GM18520 (cell line): ENCODE measurements around the gene ALDH2.
"Not testable (repeated sequence)": the region's sequence is repeated elsewhere in the genome, so short reads cannot be mapped to it uniquely, and the experiment has no call there.

Source experiments
- ATAC-seq: cut with Tn5 transposase; IDR thresholded peaks from one replicate; pipeline ENCODE4 v1.9.1; 2021; ENCODE audit not compliant: unreplicated experiment

ALDH2 gene

DNA sequence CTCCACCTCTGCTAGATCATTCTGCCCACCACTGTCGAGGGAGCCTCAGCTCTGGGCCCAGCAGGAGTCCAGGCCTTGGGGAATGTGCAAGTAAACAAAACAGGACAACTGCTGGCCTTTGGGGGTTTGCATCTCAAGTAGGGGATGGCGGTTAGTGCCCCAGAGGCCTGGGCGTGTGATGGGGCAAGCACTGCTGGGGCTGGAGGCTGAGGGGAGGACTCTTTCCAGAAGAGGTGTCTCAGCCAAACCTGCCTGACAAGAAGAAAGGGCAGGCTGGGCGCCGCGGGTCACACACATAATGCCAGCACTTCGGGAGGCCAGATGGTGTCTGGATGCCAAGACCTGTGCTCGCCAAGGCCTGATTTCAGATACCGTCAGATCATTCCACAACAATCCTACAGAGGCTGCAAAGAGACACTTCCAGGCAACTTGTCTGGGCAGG is 8.6 kb upstream of the ALDH2 start:
- no peak for ATAC-seq

DNA sequence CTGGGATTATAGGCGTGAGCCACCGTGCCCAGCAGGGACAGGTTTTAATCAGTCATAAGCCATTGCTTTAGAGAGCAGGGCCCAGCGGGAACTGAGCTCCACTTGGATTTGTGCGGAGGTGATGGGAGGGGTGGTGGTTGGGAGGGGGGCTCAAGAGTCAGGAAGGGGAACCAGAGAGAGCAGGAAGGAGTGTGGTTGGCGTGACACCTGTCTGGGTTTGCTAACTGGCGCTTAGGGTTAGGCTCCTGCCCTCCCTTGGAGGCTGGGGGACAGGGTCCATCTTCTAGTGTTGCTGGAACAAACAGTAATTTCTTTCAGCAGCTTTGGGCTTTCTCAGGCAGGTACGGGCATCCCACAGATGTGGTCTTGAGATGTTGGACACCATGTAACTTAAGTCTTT is 7.5 kb upstream of the ALDH2 start:
- ATAC-seq = no peak

DNA sequence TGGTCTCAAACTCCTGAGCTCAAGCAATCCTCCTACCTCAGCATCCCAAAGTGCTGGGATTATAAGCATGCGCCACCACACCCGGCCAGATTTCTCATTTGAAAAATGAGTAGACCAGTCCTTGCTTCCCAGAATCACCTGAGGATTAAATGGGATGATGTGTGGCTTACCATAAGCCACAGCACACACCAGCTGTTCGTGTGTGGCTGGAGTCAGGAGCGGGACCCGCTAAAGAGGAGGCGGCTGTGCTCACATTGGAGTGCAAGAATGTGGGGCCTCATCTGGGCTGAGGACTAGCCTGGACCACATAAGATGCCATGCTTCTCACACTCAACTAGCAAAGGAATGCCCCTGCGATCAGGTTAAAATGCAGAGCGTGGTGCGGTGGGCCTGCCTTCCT is 6.7 kb upstream of the ALDH2 start:
- ATAC-seq = no peak

DNA sequence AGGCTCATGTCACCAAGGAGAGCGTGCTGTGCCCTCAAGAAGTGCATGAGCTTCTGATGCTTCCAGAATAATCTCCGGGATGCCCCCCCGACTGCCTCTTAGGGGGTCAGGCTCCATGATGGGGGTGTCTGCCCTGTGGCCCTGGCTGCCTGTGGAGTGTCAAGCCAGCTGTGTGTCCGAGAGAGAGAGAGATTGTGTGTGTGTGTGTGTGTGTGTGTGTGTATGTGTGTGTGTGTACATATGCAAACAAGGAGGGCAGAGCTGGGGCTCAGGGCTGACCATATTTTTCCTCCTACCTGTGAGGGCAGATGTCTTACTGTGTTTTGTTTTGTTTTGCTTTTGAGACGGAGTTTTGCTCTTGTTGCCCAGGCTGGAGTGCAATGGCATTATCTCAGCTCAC is 5.6 kb upstream of the ALDH2 start:
- ATAC-seq = no peak

DNA sequence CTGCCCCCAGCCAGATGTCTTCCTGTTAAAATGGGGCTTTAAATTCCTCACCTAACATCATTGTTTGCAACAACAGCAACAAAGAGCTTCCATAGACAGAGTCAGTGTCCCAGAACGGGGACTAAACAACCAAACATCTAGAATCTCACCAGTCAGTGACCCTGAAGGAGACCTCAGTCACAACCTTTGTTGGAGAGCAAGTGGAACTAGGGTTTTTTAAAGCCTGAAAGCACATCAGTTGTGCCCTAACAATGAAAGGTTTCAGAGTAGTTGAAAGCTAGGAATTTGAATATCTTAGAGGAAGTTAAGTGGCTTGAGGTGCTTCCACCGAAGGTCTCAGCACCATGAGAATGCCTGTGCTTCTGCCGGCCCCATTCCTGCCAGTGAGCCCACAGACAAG is 5.0 kb upstream of the ALDH2 start:
- ATAC-seq = no peak

DNA sequence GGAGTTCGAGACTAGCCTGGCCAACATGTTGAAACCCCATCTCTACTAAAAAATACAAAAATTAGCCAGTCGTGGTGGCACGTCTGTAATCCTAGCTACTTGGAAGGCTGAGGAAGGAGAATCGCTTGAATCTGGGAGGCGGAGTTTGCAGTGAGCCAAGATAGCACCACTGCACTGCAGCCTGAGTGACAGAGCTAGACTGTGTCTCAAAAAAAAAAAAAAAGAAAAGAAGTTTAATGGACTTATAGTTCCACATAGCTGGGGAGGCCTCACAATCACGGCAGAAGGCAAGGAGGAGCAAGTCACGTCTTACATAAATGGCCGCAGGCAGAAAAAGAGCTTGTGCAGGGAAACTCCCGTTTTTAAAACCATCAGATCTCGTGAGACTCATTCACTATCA is 3.2 kb upstream of the ALDH2 start:
- not testable (repeated sequence) for ATAC-seq

DNA sequence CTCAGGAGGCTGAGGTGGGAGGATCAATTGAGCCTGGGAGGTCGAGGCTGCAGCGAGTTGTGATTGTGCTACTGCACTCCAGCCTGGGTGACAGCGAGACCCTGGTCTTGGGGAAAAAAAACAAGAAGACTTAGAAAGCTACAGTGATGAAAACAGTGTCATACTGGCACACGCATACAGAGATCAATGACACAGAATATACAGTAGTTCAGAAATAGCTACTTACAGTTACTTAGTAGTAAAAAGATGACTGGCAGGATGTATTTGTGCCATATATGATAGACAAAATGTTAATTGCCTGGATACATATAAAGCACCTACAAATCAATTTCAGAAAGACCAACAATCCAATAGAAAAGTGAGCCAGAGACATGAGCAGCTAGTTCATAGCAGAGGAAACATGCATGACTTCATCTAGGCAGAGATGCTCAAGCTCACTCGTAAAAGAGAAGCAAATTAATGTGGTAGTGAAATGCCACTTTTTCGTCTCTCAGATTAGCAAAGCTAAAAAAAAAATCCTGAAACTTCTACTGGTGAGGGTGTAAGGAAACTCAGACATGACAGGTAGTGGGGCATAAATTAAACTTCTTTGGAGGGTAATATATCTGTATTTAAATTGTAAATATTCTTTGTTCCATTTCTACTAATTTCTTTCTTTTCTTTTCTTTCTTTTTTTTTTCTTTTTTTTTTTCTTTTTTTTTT is 2.5 kb upstream of the ALDH2 start:
- ATAC-seq = no peak

DNA sequence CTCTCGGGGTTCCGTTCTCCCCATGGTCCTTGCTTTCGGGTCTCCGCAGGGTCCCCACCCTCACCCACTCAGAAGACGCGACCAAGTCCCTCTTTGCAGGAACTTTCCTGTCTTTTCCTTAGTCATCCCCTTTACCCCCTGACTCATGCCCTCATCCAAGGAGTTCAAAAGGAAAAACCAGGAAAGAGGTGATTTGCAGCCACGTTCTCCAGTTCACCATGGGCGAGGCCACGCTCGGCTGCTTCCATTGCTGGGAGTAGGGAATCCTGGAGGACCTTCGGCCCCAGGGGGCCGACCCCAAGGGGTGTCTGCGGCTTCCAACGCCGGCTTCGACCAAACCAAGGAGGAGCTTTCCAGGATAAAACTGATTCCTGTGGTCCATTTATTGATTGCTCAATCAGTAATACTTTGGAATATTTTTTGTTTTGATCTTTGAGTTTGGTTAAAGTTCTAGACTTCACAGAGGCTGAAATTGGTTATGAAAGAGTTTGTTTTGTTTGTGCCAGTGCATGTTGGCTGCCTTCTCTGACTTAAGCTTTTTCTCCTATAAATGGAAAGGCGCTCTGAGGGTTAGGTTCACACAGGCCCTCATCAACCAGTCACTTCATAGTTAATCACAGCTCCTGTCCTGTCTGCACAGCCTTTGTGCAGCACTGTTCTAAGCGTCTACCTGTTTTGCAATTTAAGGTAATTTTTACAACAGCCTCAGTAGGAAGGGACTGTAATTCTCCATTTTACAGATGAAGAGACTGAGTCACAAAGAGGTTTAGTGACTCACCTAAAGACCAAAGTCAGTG is 827 bp downstream of the ALDH2 start:
- no peak for ATAC-seq

DNA sequence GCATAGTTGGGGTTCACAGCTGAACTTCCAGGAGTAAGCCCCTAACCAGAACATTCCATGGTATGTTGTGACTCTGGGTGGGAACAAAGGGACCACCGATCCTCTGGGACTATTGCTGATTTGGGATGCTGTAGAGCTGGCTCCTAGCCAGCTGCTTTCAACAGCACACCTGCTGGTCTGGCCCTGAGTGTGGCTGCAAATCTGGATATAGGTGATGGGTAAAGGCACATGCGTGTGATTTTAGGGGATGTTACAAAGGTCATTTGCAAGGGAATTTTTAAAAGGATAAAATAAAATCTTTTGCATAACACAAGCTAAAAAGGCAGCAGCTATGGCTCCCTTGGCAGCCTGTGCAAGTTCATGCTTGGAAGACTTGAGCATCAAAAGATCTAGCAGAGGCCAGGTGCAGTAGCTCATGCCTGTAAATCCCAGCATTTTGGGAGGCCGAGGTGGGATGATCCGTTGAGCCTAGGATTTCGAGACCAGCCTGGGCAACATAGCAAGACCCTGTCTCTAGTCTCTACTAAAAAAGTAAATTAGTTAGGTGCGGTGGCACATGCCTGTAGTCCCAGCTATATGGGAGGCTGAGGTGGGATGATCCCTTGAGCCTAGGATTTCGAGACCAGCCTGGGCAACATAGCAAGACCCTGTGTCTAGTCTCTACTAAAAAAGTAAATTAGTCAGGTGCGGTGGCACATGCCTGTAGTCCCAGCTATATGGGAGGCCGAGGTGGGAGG is 1.6 kb downstream of the ALDH2 start:
- ATAC-seq = no peak

DNA sequence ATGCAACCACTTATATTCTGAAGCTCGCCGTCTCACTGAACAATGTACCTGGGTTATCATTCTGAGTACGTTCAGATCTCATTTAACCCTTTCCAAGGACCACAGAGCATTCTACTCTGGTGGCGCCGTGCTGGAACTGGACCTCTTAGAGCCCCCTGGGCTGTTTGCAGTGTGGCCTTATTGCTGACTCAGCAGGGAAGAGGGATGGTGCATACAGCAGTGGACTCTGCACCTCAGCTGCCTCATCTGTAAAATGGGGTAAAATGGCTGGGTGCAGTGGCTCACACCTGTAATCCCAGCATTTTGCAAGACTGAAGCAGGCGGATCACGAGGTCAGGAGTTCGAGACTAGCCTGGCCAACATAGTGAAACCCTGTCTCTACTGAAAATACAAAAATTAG is 2.9 kb downstream of the ALDH2 start:
- ATAC-seq = no peak

DNA sequence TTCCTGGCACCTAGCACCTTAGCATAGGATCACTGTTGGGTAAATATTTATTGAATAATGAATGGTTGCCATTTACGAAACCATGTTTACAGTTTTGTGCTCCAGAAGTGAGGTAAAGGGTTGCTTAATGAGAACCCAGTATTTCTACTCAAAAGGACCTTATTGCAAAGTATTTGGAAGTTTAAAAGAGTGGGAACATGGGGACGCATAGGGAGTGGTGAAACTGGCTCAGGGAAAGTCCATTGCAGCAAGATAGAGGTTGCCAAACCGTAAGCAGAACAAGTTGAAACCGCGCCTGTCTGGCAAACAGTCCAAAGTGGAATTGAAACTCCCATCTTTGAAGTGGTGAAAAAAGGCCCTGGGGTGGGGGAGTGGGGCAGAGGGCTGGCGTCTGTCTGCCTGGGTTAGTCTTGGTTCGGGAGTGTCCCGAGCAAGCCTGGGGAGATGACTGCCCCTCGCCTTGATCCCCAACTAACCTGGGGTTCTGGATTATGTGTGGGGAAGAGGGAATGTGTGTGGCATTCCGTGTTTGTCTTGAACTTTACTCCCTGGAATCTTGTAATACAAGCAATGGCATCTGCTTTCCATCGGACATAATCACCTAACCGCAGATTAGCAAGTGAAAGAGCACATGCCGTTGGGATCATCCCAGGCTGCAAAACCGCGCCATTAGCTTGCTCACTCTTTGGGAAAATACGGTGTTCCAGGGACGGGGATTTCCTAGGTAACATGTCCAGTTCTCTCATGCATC is 7.2 kb downstream of the ALDH2 start:
- no peak for ATAC-seq

DNA sequence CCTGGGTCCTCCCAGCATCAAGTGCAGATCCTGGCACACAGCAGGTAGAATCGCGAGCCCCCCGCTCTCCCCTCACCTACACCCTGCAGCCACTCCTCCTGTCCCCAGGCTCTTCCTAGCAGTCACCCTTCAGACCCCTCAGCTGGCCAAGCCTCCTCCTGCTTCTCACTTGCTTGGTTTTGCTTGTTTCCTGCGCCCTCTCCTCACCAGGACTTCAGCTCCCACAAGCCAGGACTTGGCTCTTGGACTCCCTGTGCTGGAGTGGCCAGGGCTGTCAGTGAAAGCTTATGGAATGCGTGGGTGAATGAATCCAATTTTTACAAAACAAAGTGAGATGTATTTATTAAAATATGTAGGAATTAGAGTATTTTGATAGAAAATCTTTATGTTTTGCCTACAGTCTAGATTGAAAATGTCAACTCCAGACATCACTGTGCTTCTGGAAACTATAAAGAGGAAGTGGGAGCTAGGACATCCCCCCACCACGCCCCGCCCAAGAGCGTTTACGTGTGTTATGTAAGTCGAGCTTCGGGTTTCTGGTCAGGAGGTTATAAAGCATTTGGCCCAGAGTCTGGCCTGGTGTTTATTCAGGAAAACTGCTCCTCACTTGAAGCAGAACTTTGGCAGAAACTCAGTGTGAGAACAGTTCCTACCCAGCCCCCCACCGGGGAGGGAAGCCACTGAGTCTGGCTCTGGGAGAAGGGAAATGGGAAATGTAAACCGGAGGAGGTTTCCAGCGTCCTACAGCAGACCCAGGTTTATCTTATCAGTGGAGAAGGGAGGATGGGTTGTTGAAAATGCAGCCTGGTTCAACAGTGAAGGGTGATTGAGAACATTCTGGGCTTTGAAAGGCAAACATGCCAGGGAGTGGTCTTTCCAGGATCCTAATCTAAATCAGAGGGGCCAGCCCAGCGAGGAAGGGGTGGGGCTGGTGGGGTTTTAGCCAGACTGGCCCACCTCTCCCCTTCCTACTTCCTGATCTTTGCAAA is 8.8 kb downstream of the ALDH2 start:
- peak; percentile 53 for ATAC-seq

DNA sequence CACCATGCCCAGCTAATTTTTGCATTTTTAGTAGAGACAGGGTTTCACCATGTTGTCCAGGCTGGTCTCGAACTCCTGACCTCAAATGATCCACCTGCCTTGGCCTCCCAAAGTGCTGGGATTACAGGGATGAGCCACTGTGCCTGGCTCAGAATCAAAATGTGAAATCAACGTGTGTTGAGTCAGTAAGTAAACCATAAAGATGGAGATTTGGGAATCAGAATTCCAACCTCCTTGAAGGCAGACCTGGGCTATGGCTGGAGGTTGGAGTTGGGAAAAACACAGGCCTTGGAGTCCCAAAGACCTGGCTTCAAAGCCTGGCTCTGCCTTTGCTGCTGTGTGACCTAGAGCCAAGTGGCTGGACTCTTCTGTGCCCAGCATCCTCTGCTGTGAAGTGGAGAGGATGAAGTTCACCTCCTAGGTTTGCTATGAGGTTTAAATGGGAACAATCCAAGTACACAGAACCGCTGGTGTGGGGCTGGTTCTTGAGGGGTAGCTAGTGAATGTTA is 10.2 kb downstream of the ALDH2 start:
- ATAC-seq = no peak

DNA sequence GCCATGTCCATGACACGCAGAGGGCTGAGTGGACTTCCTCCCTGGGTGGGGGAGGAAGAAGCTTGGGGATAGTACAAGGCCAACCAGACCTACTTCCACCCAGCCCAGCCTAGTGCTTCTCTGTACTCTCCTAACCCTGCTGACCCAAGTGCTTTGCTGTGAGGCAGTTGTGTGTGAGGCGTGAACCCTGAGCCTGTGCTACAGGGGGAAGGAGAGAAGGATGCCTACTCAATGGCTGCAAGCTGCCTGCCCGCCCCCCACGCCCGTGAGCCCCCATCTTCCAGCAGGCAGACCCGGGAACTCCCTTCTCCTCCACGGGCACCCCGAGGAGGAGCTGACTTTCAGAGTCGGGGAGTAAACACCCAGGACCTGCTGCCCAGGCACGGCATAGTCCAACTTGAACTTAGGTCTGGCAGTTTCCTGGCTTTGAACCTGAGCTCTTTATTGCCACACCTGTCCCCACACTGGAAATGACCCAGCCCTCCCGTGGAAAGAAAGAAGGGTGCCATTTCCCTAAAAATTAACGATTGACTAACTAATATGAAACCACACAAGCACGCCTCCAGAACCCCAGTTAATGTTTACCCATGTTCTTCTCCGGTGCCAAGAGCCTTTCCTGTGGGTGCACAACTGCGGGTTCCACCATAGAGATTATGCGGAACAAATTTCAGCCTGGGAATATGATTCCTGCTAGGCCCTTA is 10.8 kb downstream of the ALDH2 start:
- ATAC-seq = no peak

DNA sequence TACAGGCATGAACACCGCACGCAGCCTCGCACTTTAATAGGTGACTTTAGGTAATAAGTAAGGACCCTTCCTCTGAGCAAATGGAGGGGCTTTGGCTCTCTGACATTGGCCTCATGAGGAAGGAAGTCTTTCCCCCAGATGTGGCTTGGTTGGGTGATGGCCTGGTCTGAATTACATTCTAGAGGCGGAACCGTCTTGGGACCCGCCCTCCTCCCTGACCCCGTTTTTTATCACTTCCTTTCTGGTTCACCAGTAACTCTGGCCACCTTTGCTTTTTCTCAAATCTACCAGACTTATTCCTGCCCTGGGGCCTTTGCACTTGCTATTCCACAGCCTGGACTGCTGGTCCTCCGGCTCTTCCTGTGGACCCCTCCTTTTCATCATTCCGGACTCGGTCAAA is 13.4 kb downstream of the ALDH2 start:
- no peak for ATAC-seq

DNA sequence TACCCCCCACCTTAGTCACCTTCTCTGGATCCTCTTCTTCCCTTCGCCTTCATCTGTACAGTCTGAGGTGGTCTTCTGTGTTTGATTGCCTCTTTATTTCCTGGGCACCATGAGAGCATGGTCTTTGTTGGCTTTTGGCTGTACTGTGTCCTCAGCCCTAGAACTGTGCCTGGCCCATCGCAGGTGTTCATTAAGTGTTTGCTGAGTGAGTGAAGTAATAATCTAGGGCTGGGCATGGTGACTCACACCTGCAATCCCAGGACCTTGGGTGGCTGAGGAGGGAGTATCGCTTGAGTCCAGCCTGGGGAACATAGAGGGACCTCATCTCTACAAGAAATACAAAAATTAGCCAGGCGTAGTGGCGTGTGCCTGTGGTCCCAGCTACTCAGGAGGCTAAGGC is 13.9 kb downstream of the ALDH2 start:
- ATAC-seq = no peak

DNA sequence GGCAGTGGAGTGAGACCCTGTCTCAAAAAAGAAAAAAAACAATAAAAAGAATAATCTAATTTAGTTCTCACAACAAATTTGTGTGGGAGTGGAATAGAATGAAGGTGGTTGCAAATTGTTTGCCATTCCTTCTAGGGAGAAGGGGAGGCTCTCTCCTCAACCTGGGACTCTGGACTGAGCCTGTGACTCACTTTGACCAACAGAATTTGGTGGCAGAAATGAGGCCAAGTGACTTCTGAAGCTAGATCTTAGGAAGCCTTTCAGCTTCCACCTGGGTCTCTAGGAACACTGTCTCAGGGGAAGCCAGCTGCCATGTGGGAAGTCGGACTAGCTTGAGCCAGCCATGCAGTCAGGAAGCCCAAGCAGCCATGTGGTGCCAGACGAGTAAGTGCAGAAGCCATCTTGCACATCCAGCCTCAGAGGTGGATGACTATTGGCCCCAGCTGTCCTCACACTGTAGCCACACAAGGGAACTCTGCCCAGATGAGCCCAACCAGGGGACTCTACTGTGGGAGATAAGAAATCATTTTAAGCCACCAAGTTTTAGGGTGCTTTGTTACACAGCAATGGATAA is 14.4 kb downstream of the ALDH2 start:
- ATAC-seq = no peak

DNA sequence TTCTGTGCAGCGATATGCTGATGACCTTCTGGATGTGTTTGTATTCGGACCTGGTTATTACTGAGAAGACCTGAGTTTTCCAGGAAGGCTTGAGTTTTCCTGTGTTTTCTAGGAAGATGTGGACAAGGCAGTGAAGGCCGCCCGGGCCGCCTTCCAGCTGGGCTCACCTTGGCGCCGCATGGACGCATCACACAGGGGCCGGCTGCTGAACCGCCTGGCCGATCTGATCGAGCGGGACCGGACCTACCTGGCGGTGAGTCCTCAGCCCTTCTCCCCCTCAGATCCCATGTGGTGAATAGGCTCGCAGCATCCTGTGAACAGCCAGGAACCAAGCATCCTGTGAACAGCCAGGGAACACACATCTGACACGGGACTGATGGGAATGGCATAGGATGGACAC is 16.3 kb downstream of the ALDH2 start:
- no peak for ATAC-seq

DNA sequence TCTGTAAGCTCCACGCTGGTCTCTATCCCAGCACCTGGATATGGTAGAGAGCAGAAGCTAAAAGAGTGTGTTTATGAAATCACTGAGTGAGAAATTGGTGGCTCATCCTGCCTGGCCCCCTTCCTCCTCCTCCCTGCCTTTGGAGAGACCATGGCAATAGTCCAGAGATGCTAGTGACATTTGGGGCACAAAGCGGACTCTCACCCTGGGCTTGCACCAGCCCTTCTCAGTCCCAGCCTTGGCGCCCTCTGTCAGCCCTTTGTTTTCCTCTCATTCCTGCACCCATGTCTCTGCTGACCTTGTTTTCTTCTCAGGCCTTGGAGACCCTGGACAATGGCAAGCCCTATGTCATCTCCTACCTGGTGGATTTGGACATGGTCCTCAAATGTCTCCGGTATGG is 18.2 kb downstream of the ALDH2 start:
- no peak for ATAC-seq
